OCI-LY3 (cell line): Measurements from ENCODE around the gene CRB3.
"Not testable (repeated sequence)": the region's sequence is repeated elsewhere in the genome, so short reads cannot be mapped to it uniquely, and the experiment has no call there.

Source experiments
- H2AFZ ChIP-seq: fragments of 200-600, 300-600 bp; shearing (Covaris generic); 2 replicates; pipeline ENCODE4 v1.6.0; 2014; ENCODE audit warnings: antibody characterized with exemption, low read depth, low read length
- H3K27ac ChIP-seq: fragments of 200-600, 300-600 bp; sonication (generic); 2 replicates; pipeline ENCODE4 v1.5.1; 2014; ENCODE audit warnings: mild to moderate bottlenecking, low read length, moderate library complexity, mixed read lengths
- H3K27me3 ChIP-seq: fragments of 200-600, 300-600 bp; sonication (generic); 2 replicates; pipeline ENCODE4 v1.6.1; 2014; ENCODE audit warnings: low read depth, low read length, mixed read lengths
- H3K36me3 ChIP-seq: fragments of 200-600, 300-600 bp; sonication (generic); replicated peaks from 2 replicates; pipeline ENCODE3; 2014; ENCODE audit warnings: low read depth, low read length, mixed read lengths
- H3K4me1 ChIP-seq: fragments of 300-600, 200-600 bp; sonication (generic); 2 replicates; pipeline ENCODE4 v1.6.1; 2014; ENCODE audit warnings: low read length, mixed read lengths
- H3K4me2 ChIP-seq: fragments of 200-600, 300-600 bp; sonication (generic); 2 replicates; pipeline ENCODE4 v1.6.1; 2014; ENCODE audit warnings: low read length, mixed read lengths
- H3K4me3 ChIP-seq: fragments of 300-600, 200-600 bp; sonication (generic); 2 replicates; pipeline ENCODE4 v1.5.1; 2014; ENCODE audit warnings: antibody characterized with exemption, mild to moderate bottlenecking, low read length, moderate library complexity
- H3K79me2 ChIP-seq: fragments of 300-600, 200-600 bp; shearing (Covaris generic); 2 replicates; pipeline ENCODE4 v1.6.1; 2014; ENCODE audit warnings: mild to moderate bottlenecking, low read length, mixed read lengths
- H3K9ac ChIP-seq: fragments of 300-600, 200-600 bp; shearing (Covaris generic); 2 replicates; pipeline ENCODE4 v1.6.0; 2014; ENCODE audit warnings: mild to moderate bottlenecking, low read length, moderate library complexity
- H3K9me3 ChIP-seq: fragments of 200-600, 300-600 bp; shearing (Covaris generic); 2 replicates; pipeline ENCODE4 v1.6.1; 2014; ENCODE audit warnings: low read length, mixed read lengths; ENCODE audit not compliant: insufficient read depth
- H4K20me1 ChIP-seq: fragments of 200-600, 300-600 bp; sonication (generic); 2 replicates; pipeline ENCODE4 v1.6.1; 2016; ENCODE audit warnings: low read length, mixed read lengths; ENCODE audit not compliant: insufficient read depth
- CTCF ChIP-seq: fragments of 200-600, 300-600 bp; sonication (generic); IDR thresholded peaks from 2 replicates; pipeline ENCODE4 v1.5.1; 2014; ENCODE audit warnings: antibody characterized with exemption, low read length, low read depth
- EZH2phosphoT487 ChIP-seq: fragments of 200-600 bp; shearing (Covaris generic); IDR thresholded peaks from 2 replicates; pipeline ENCODE4 v1.6.1; 2018; ENCODE audit warnings: antibody characterized with exemption, mixed run types, low read depth

The CRB3 gene

GRCh38 chr19:6500837-6501739, 37.0 kb downstream of the CRB3 start:
- TF ChIP-seq CTCF: no peak
- no peak for TF ChIP-seq EZH2phosphoT487
- Histone ChIP-seq H3K9ac (peak overlapping the region; percentile 81), H3K4me2 (peak overlapping the region; percentile 98)

GRCh38 chr19:6501740-6502648, 37.9 kb downstream of the CRB3 start, which contains the start of gene TUBB4A:
Gene TUBB4A, minus strand, starts transcription at chr19:6502309. Its CDS starts 97 bp downstream, at chr19:6502212.
- H3K9ac ChIP-seq: peak within 1 kb of the TSS; percentile 81
- H3K27ac ChIP-seq: peak within 1 kb of the TSS; percentile 57
- no peaks in the 10 kb centered on the region for H4K20me1 ChIP-seq
- H3K36me3 ChIP-seq: peaks cover 23% of the 10 kb centered on the region
- peak within 1 kb of the TSS; percentile 36; the same call in 1 of the 2 replicates for H2AFZ ChIP-seq
- no peaks in the 10 kb centered on the region for H3K9me3 ChIP-seq
- no peaks in the 10 kb centered on the region for H3K79me2 ChIP-seq
- TF ChIP-seq EZH2phosphoT487: no peak
- H3K4me3 ChIP-seq: peak within 1 kb of the TSS; percentile 89
- no peaks in the 10 kb centered on the region for H3K27me3 ChIP-seq
- H3K4me2 ChIP-seq: peak within 1 kb of the TSS; percentile 98
- H3K4me1 ChIP-seq: peaks cover 33% of the 10 kb centered on the region

More at GRCh38 chr19:6500837-6501739, 37.0 kb downstream of the CRB3 start:
- no peaks in the 10 kb centered on the region for H3K9me3 ChIP-seq
- H2AFZ ChIP-seq: no peak overlapping the region
- H3K4me1 ChIP-seq: peaks cover 33% of the 10 kb centered on the region
- H4K20me1 ChIP-seq: no peaks in the 10 kb centered on the region
- H3K27me3 ChIP-seq: no peaks in the 10 kb centered on the region
- peaks cover 23% of the 10 kb centered on the region for H3K36me3 ChIP-seq
- H3K4me3 ChIP-seq: peak overlapping the region; percentile 89
- H3K79me2 ChIP-seq: no peaks in the 10 kb centered on the region
- no peak overlapping the region for H3K27ac ChIP-seq

GRCh38 chr19:6503407-6504201, 39.5 kb downstream of the CRB3 start:
- TF ChIP-seq CTCF (no peak), EZH2phosphoT487 (no peak)

GRCh38 chr19:6508028-6508771, 44.1 kb downstream of the CRB3 start:
- peaks cover 15% of the 10 kb centered on the region for H3K4me1 ChIP-seq
- not testable (repeated sequence) for H3K4me3 ChIP-seq, H3K27me3 ChIP-seq, H3K79me2 ChIP-seq, H3K9me3 ChIP-seq, H2AFZ ChIP-seq, H3K4me2 ChIP-seq, H3K36me3 ChIP-seq, H3K9ac ChIP-seq, H3K27ac ChIP-seq, H4K20me1 ChIP-seq

More at GRCh38 chr19:6503407-6504201, 39.5 kb downstream of the CRB3 start:
- no peaks in the 10 kb centered on the region for H4K20me1 ChIP-seq
- no peaks in the 10 kb centered on the region for H3K79me2 ChIP-seq
- no peak overlapping the region for H3K4me3 ChIP-seq
- H3K27ac ChIP-seq: no peak overlapping the region
- peaks cover 19% of the 10 kb centered on the region for H3K36me3 ChIP-seq
- peaks cover 31% of the 10 kb centered on the region for H3K4me1 ChIP-seq
- peak overlapping the region; percentile 98; the same call in 1 of the 2 replicates for H3K4me2 ChIP-seq
- H3K9me3 ChIP-seq: no peaks in the 10 kb centered on the region
- no peak overlapping the region for H3K9ac ChIP-seq
- no peaks in the 10 kb centered on the region for H3K27me3 ChIP-seq
- no peak overlapping the region for H2AFZ ChIP-seq
